Measurements from ENCODE around the gene CDC42.

GRCh38 chr1:22031214-22031962, 21.1 kb upstream of the CDC42 start:
- TF ChIP-seq CTCF (conservative IDR thresholded peaks at IDR 0.05; ENCODE audit: low read depth, low read length) = no peak
- no peak for TF ChIP-seq EZH2 (IDR thresholded peaks at IDR 0.05; ENCODE audit: borderline replicate concordance, low read depth, low read length, poor library complexity, severe bottlenecking)
